Measurements from ENCODE around the gene DEPDC5.

DNA sequence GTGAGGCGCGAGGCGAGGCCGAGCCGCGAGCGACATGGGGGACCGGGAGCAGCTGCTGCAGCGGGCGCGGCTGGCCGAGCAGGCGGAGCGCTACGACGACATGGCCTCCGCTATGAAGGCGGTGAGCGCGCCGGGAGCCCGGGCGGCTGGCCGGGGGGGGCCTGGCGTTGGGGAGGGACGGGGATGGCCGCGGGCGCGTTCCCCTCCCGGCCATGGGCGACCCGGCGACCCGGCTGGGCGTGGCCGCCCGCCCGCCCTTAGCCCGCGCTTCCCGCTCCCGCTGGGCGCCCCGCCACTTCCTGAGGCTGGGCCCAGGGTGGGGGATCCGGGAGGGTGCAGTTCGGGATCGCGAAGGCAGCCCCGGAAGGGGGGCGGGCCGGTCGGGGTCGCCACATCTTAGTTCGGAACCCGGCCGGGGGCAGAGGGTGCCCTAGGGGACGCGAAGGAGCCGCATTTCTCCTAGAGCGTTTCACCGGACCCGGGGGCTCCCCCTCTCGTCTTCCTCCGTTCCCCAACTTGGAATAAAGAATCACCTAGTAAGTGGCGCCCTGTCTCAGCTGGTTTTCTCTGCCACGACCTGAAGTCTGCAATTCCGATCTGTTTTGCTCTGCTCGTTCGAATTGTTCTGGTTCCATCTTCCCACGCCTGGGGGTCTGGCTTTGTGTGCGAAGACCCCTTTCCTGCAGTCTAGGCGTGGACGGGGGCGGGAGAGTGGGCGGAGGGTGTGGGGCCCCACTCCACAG is 191.1 kb downstream of the DEPDC5 start:
- TF ChIP-seq, protein P1, sequence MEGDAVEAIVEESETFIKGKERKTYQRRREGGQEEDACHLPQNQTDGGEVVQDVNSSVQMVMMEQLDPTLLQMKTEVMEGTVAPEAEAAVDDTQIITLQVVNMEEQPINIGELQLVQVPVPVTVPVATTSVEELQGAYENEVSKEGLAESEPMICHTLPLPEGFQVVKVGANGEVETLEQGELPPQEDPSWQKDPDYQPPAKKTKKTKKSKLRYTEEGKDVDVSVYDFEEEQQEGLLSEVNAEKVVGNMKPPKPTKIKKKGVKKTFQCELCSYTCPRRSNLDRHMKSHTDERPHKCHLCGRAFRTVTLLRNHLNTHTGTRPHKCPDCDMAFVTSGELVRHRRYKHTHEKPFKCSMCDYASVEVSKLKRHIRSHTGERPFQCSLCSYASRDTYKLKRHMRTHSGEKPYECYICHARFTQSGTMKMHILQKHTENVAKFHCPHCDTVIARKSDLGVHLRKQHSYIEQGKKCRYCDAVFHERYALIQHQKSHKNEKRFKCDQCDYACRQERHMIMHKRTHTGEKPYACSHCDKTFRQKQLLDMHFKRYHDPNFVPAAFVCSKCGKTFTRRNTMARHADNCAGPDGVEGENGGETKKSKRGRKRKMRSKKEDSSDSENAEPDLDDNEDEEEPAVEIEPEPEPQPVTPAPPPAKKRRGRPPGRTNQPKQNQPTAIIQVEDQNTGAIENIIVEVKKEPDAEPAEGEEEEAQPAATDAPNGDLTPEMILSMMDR (IDR thresholded peaks at IDR 0.05) = no peak
- no peak for TF ChIP-seq POLR2AphosphoS5 (IDR thresholded peaks at IDR 0.05)

Data from sigmoid colon (tissue), 4 donors.